Vagina (tissue), 2 donors: Measurements from ENCODE around the gene RECK. TPM values are rescaled to one million over a fixed set of nuclear protein-coding genes. Genes with fewer than 3 reads are reported as not detected.
A peak's percentile ranks its signal among the peaks of the same experiment; 100 is the strongest.

Experiments
- DNase-seq, 2 donors: peaks; one replicate each; pipeline ENCODE4 v3.0.0-alpha.2; 2017; ENCODE audit errors: extremely low spot score in 2 of 2
- H3K27ac ChIP-seq: fragments of 200-600 bp; sonication (generic); one replicate; pipeline ENCODE4 v1.5.1; 2019
- H3K27me3 ChIP-seq: fragments of 200-600 bp; sonication (generic); one replicate; pipeline ENCODE4 v1.5.1; 2019
- H3K36me3 ChIP-seq, 2 donors: fragments of 200-600 bp; sonication (generic); one replicate each; pipeline ENCODE4 v1.5.1; 2017 to 2019
- H3K4me1 ChIP-seq: fragments of 200-600 bp; sonication (generic); one replicate; pipeline ENCODE4 v1.5.1; 2019
- H3K4me3 ChIP-seq, 2 donors: fragments of 200-600 bp; sonication (generic); 1 replicate in 1 of 2; 2 replicates in 1 of 2; pipeline ENCODE4 v1.5.1; 2016 to 2019
- H3K9me3 ChIP-seq: fragments of 200-600 bp; sonication (generic); one replicate; pipeline ENCODE4 v1.5.1; 2019
- POLR2A ChIP-seq, 2 donors: fragments of 450-650 bp; IDR thresholded peaks; one replicate each; pipeline ENCODE4 v1.6.1; 2017; ENCODE audit warnings: antibody characterized with exemption in 2 of 2, mild to moderate bottlenecking in 2 of 2, moderate library complexity in 2 of 2
- POLR2AphosphoS5 ChIP-seq, 2 donors: sonication (generic); formaldehyde crosslinking; IDR thresholded peaks; one replicate each; pipeline ENCODE4 v1.9.0; 2017; ENCODE audit warnings: antibody characterized with exemption in 2 of 2, mild to moderate bottlenecking in 2 of 2, low read depth in 1 of 2; ENCODE audit not compliant: insufficient read depth in 1 of 2
- intact Hi-C: fragments of 100-400 bp; cut with DNase I; formaldehyde crosslinking; loops from one replicate; pipeline ENCODE4 v1.15.1; 2023
- total RNA-seq: library from RNA; depleted of rRNA; stranded (reverse); fragments of >200 nt; gene quantifications from one replicate; pipeline ENCODE4 v1.2.3, GENCODE V29; 2016
- TF ChIP-seq, protein P1 (sequence below), 3 experiments: fragments of 450-650 bp in 2 of 3; fragments of 200-600 bp in 1 of 3; sonication (generic) in 1 of 3; IDR thresholded peaks; one replicate each; pipeline ENCODE4 v1.5.1; 2017 to 2019; ENCODE audit warnings: antibody characterized with exemption in 3 of 3, mild to moderate bottlenecking in 2 of 3, moderate library complexity in 2 of 3

RECK gene
- total RNA-seq, 1 donor from 2014 or later, result 15.5 TPM

- Histone ChIP-seq H3K9me3 (no peaks in the 10 kb centered on the region), H3K36me3 (no peaks in the 10 kb centered on the region), H3K4me3 (no peak overlapping the region), H3K27ac (no peak overlapping the region), H3K27me3 (no peaks in the 10 kb centered on the region), H3K4me1 (no peaks in the 10 kb centered on the region)
- intact Hi-C loops, result no loop called here
- TF ChIP-seq, protein P1, sequence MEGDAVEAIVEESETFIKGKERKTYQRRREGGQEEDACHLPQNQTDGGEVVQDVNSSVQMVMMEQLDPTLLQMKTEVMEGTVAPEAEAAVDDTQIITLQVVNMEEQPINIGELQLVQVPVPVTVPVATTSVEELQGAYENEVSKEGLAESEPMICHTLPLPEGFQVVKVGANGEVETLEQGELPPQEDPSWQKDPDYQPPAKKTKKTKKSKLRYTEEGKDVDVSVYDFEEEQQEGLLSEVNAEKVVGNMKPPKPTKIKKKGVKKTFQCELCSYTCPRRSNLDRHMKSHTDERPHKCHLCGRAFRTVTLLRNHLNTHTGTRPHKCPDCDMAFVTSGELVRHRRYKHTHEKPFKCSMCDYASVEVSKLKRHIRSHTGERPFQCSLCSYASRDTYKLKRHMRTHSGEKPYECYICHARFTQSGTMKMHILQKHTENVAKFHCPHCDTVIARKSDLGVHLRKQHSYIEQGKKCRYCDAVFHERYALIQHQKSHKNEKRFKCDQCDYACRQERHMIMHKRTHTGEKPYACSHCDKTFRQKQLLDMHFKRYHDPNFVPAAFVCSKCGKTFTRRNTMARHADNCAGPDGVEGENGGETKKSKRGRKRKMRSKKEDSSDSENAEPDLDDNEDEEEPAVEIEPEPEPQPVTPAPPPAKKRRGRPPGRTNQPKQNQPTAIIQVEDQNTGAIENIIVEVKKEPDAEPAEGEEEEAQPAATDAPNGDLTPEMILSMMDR (IDR thresholded peaks at IDR 0.05), result no peak
- TF ChIP-seq POLR2A (IDR thresholded peaks at IDR 0.05) (no peak), POLR2AphosphoS5 (IDR thresholded peaks at IDR 0.05; ENCODE audit: insufficient read depth in 1 of 2, low read depth in 1 of 2) (no peak)
- DNase-seq, result no peak
These were observed 20.2 kb downstream of the RECK start for GRCh38 chr9:36056896-36057295.

DNA sequence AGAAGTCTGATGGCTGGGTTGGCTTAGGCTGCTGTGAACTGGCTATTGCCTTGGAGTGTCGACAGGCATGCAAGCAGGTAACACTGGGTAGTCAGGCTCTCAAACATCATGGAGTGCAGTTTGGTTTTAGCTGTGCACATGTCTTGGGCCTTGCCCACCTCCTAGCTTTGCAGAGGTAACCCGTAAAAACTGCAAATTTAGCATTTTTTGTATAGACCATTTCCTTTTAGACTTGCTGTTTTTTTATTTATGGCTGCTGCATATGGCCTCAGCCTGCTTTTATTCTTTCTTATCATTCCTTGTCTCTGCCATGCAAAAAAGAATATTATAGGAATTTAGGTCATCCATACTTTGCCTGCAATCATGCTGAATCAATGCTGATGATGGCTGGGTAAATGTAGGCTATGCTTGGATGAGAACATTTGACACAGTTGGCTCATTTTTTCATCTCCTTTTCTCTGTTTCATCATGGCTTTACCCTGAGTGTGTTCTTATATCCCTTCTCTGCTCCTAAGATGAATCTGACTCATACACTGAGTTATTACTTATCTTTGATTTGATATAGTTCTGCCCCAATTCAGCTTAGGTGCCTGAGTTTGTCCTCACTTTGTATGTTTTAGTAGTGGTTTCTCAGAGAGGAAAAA is 27.2 kb downstream of the RECK start:
- no peaks in the 10 kb centered on the region for H3K27me3 ChIP-seq
- H3K27ac ChIP-seq, result no peak overlapping the region
- H3K4me1 ChIP-seq, result no peaks in the 10 kb centered on the region
- no peak overlapping the region for H3K4me3 ChIP-seq
- H3K36me3 ChIP-seq, result peaks cover 0 to 7% of the 10 kb centered on the region in 2 donors
- TF ChIP-seq, protein P1 (IDR thresholded peaks at IDR 0.05), result no peak
- TF ChIP-seq POLR2A (IDR thresholded peaks at IDR 0.05), result no peak
- intact Hi-C loops, result no loop called here
- no peak for DNase-seq
- H3K9me3 ChIP-seq, result no peaks in the 10 kb centered on the region

DNA sequence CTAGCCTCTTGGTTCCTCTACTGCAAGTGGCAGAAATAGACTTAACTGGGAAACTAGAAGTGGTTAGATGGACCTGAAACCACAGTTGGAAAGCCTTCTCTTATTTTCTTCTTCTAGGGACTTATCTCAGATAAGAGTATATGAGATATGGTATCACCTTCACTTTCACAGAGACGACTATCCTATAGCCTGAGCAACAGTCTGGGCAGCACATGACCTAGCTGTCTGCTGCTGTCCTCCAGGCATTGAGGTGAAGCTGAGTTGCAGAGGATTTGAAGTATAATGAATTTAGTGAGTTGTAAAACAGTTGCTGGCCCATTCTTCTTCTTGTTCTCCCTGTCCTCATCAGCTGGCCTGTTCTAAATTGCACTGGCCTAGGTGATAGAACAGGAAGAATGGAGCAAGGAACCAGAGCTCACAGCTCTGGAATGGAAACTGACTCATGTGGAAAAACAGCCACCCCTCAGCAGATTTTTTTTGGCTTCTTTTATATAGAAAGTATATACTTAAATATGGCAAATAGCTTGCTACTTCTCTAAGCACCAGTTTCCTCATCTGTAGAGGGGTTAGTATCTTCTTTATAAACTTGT is 27.8 kb downstream of the RECK start:
- TF ChIP-seq POLR2AphosphoS5 (IDR thresholded peaks at IDR 0.05; ENCODE audit: insufficient read depth in 1 of 2, low read depth in 1 of 2) (no peak), POLR2A (IDR thresholded peaks at IDR 0.05) (no peak)
- TF ChIP-seq, protein P1 (IDR thresholded peaks at IDR 0.05), result no peak
- Histone ChIP-seq H3K9me3 (no peaks in the 10 kb centered on the region), H3K36me3 (peaks cover 0 to 7% of the 10 kb centered on the region in 2 donors), H3K4me3 (no peak overlapping the region), H3K27ac (no peak overlapping the region), H3K4me1 (no peaks in the 10 kb centered on the region), H3K27me3 (no peaks in the 10 kb centered on the region)
- intact Hi-C loops, result loop anchor here (5.0 kb wide), 1 partner anchor 463 kb away; no protein-coding TSS in a partner anchor
- DNase-seq, result no peak

DNA sequence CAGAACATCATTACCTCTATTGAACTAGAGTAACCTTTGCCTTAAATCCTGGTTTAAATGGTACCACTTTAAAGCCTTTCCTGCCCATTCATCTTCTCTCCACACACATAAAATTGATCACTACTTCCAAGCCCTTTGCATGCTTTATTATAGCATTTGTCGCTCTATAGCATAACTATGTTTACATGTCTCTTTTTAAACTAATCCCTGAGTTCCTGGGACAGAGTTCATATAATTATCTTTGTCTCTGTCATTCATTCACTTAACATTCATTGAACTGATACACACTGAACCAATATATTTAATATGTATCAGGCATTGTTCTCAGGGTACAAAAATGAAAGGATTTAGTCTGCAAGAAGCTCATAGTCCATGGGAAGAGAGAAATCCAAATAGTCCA is 37.3 kb downstream of the RECK start:
- H3K27me3 ChIP-seq, result no peaks in the 10 kb centered on the region
- no peaks in the 10 kb centered on the region for H3K9me3 ChIP-seq
- DNase-seq, result no peak
- TF ChIP-seq, protein P1 (IDR thresholded peaks at IDR 0.05), result no peak
- TF ChIP-seq POLR2AphosphoS5 (IDR thresholded peaks at IDR 0.05; ENCODE audit: insufficient read depth in 1 of 2, low read depth in 1 of 2) (no peak), POLR2A (IDR thresholded peaks at IDR 0.05) (no peak)
- peak overlapping the region; percentile 15 for H3K27ac ChIP-seq
- H3K4me1 ChIP-seq, result peaks cover 20% of the 10 kb centered on the region
- H3K36me3 ChIP-seq, result no peaks in the 10 kb centered on the region
- no peak overlapping the region for H3K4me3 ChIP-seq
- intact Hi-C loops, result no loop called here

DNA sequence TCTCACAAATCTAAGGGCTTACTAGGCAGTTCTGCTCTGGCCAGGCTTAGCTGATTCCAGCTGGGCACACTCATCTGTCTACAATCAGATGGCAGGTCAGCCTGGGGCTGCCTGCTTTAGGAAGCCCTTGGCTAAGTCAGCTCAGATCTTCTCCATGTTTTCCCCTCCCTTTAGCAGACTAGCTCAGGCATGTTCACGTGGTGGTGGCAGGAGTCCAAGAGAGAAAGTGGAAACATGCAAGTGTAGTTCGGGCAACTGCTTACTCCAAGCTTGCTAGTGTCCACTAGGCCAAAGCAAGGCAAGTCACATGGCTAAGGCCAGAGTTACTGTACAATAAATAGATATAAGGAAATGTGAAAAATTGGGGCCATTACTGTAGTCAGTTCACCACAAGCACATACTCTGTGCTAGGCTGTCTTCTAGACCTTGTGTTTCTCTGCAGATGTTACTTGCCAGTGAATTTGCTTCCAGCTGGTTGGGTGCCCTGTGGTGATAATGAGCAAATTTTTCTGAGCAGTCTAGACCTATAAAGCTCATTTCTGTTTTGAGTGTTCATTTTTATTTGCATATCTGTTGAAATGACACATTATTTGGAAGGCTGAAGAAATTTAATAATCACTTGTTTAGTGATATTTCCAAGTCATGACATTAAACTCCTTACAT is 38.3 kb downstream of the RECK start:
- no peaks in the 10 kb centered on the region for H3K36me3 ChIP-seq
- peak overlapping the region; percentile 15 for H3K27ac ChIP-seq
- H3K27me3 ChIP-seq, result no peaks in the 10 kb centered on the region
- peak in 1 of 2 donors; percentile 88 for DNase-seq
- no peaks in the 10 kb centered on the region for H3K9me3 ChIP-seq
- H3K4me3 ChIP-seq, result no peak overlapping the region
- peaks cover 20% of the 10 kb centered on the region for H3K4me1 ChIP-seq
- TF ChIP-seq, protein P1 (IDR thresholded peaks at IDR 0.05), result no peak
- no peak for TF ChIP-seq POLR2A (IDR thresholded peaks at IDR 0.05)
- TF ChIP-seq POLR2AphosphoS5 (IDR thresholded peaks at IDR 0.05; ENCODE audit: insufficient read depth in 1 of 2, low read depth in 1 of 2), result peak in 1 of 2 donors; percentile 71
- intact Hi-C loops, result no loop called here
